Mesenchymal stem cell (in vitro differentiated cells and primary cell): ENCODE measurements around the gene GALNT3.

Experiments used
- DNase-seq: peaks from one replicate; pipeline ENCODE4 v3.0.0-alpha.2; 2013
- H2AFZ ChIP-seq: one replicate; pipeline ENCODE4 v1.6.1; 2013; ENCODE audit warnings: low read depth, mild to moderate bottlenecking, control low read depth, inconsistent platforms, low read length, moderate library complexity
- H2AK5ac ChIP-seq: 2 replicates; pipeline ENCODE4 v1.6.1; 2013; ENCODE audit warnings: low read length, moderate library complexity, mild to moderate bottlenecking, inconsistent platforms; ENCODE audit not compliant: severe bottlenecking
- H2BK120ac ChIP-seq: one replicate; pipeline ENCODE4 v1.6.1; 2013; ENCODE audit warnings: low read depth, mild to moderate bottlenecking, inconsistent platforms, low read length, moderate library complexity
- H2BK12ac ChIP-seq, 2 experiments: one replicate each; pipeline ENCODE4 v1.6.1; 2013; ENCODE audit warnings: inconsistent platforms in 2 of 2, low read length in 2 of 2, mild to moderate bottlenecking in 2 of 2, moderate library complexity in 2 of 2, control low read depth in 1 of 2
- H2BK15ac ChIP-seq: one replicate; pipeline ENCODE4 v1.6.1; 2013; ENCODE audit warnings: mild to moderate bottlenecking, low read depth, inconsistent platforms; ENCODE audit not compliant: poor library complexity, severe bottlenecking
- H2BK5ac ChIP-seq: 2 replicates; pipeline ENCODE4 v1.6.1; 2013; ENCODE audit warnings: low read depth, mild to moderate bottlenecking, low read length, control low read depth, inconsistent platforms; ENCODE audit not compliant: poor library complexity, severe bottlenecking
- H3K14ac ChIP-seq, 2 experiments: one replicate each; pipeline ENCODE4 v1.6.1; 2013; ENCODE audit warnings: inconsistent platforms in 2 of 2, low read length in 2 of 2, control low read depth in 1 of 2, mild to moderate bottlenecking in 1 of 2, moderate library complexity in 1 of 2
- H3K18ac ChIP-seq, 2 experiments: one replicate each; pipeline ENCODE4 v1.6.1; 2013; ENCODE audit warnings: inconsistent platforms in 2 of 2, low read length in 2 of 2, control low read depth in 1 of 2, low read depth in 1 of 2, mild to moderate bottlenecking in 1 of 2
- H3K23ac ChIP-seq, 2 experiments: one replicate each; pipeline ENCODE4 v1.6.1; 2013; ENCODE audit warnings: inconsistent platforms in 2 of 2, low read length in 2 of 2, mild to moderate bottlenecking in 2 of 2, moderate library complexity in 2 of 2, control low read depth in 1 of 2
- H3K27ac ChIP-seq: 2 replicates; pipeline ENCODE4 v1.5.1; 2013; ENCODE audit warnings: mild to moderate bottlenecking, moderate library complexity, low read length, control low read depth, inconsistent platforms; ENCODE audit not compliant: poor library complexity, severe bottlenecking
- H3K27me3 ChIP-seq, 2 experiments: 2 replicates each; pipeline versions ENCODE4 v1.6.1 to v1.7.0; 2013; ENCODE audit warnings: low read length in 2 of 2, mild to moderate bottlenecking in 2 of 2, moderate library complexity in 2 of 2, control low read depth in 1 of 2, inconsistent platforms in 1 of 2; ENCODE audit not compliant: control insufficient read depth in 1 of 2, insufficient read depth in 1 of 2
- H3K36me3 ChIP-seq, 2 experiments: 2 replicates each; pipeline versions ENCODE4 v1.6.1 to v1.7.0; 2013; ENCODE audit warnings: low read length in 2 of 2, control low read depth in 1 of 2, inconsistent platforms in 1 of 2, low read depth in 1 of 2, mild to moderate bottlenecking in 1 of 2; ENCODE audit not compliant: insufficient read depth in 2 of 2, control insufficient read depth in 1 of 2
- H3K4ac ChIP-seq, 2 experiments: one replicate each; pipeline ENCODE4 v1.6.1; 2013; ENCODE audit warnings: inconsistent platforms in 2 of 2, low read length in 2 of 2, mild to moderate bottlenecking in 2 of 2, moderate library complexity in 2 of 2, control low read depth in 1 of 2, low read depth in 1 of 2
- H3K4me1 ChIP-seq: 2 replicates; pipeline ENCODE4 v1.6.1; 2013; ENCODE audit warnings: low read depth, low read length, control low read depth; ENCODE audit not compliant: control insufficient read depth, insufficient read depth
- H3K4me2 ChIP-seq: 2 replicates; pipeline ENCODE4 v1.6.1; 2013; ENCODE audit warnings: low read length, mild to moderate bottlenecking, inconsistent platforms; ENCODE audit not compliant: poor library complexity, severe bottlenecking
- H3K4me3 ChIP-seq, 2 experiments: 2 replicates each; pipeline versions ENCODE4 v1.5.1 to v1.7.0; 2013; ENCODE audit warnings: low read length in 2 of 2, mild to moderate bottlenecking in 2 of 2, control low read depth in 1 of 2, low read depth in 1 of 2; ENCODE audit not compliant: insufficient read depth in 1 of 2
- H3K79me1 ChIP-seq: replicated peaks from 2 replicates; pipeline ENCODE4 v1.6.1; 2013; ENCODE audit warnings: mild to moderate bottlenecking, control low read depth, low read length, inconsistent platforms; ENCODE audit not compliant: poor library complexity, severe bottlenecking
- H3K9ac ChIP-seq: 2 replicates; pipeline ENCODE4 v1.7.0; 2013; ENCODE audit warnings: mild to moderate bottlenecking, low read length, moderate library complexity
- H3K9me3 ChIP-seq: 2 replicates; pipeline ENCODE4 v1.7.0; 2013; ENCODE audit warnings: mild to moderate bottlenecking, low read length; ENCODE audit not compliant: control insufficient read depth
- H4K8ac ChIP-seq: one replicate; pipeline ENCODE4 v1.6.1; 2013; ENCODE audit warnings: inconsistent platforms, mild to moderate bottlenecking, low read length, moderate library complexity
- H4K91ac ChIP-seq: one replicate; pipeline ENCODE4 v1.6.1; 2013; ENCODE audit warnings: mild to moderate bottlenecking, low read length, inconsistent platforms
- WGBS: methylation state at CpG from one replicate; pipeline ENCODE4 v1.1.7; 2013; ENCODE audit warnings: mixed read lengths; 5-methylcytosine and 5-hydroxymethylcytosine counted together

GALNT3 gene

DNA sequence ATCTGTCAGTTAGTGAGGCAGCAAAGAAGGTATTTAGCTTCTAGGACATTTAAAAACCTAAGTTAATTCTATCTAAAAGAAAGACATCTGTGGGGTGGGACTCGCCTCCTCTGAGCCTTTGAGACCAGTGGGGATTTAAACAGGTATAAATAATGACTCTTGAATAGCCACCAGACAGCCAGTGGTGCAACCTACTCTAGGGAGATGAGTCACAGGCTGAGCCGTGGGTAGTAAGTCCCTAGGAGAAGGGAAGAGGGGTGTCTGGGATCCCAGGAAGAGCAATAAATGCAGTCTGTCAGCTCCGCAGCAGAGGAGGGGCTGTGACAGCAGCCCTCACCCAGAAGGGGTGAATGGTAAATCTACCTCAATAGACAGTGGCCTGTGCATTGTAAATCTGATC, 43.1 kb upstream of the GALNT3 start:
- no peak overlapping the region for H4K91ac ChIP-seq
- no peaks in the 10 kb centered on the region for H3K79me1 ChIP-seq
- H2BK15ac ChIP-seq = no peak overlapping the region
- H4K8ac ChIP-seq = no peak overlapping the region
- DNase-seq = peak; percentile 64
- H3K36me3 ChIP-seq = no peaks in the 10 kb centered on the region
- no peak overlapping the region for H3K14ac ChIP-seq
- H3K4me1 ChIP-seq = peaks cover 2% of the 10 kb centered on the region
- no peak overlapping the region for H2AK5ac ChIP-seq
- no peak overlapping the region for H3K27ac ChIP-seq
- H3K4me2 ChIP-seq = no peak overlapping the region
- no peaks in the 10 kb centered on the region for H3K9me3 ChIP-seq
- 13% methylated on average over 2 of the region's 3 CpGs for WGBS
- no peak overlapping the region for H3K9ac ChIP-seq
- H2AFZ ChIP-seq = no peak overlapping the region
- H3K4me3 ChIP-seq = no peak overlapping the region
- H3K4ac ChIP-seq = no peak overlapping the region
- H2BK120ac ChIP-seq = no peak overlapping the region
- H3K23ac ChIP-seq = no peak overlapping the region
- H3K18ac ChIP-seq = no peak overlapping the region
- no peak overlapping the region for H2BK5ac ChIP-seq
- no peaks in the 10 kb centered on the region for H3K27me3 ChIP-seq
- H2BK12ac ChIP-seq = no peak overlapping the region

DNA sequence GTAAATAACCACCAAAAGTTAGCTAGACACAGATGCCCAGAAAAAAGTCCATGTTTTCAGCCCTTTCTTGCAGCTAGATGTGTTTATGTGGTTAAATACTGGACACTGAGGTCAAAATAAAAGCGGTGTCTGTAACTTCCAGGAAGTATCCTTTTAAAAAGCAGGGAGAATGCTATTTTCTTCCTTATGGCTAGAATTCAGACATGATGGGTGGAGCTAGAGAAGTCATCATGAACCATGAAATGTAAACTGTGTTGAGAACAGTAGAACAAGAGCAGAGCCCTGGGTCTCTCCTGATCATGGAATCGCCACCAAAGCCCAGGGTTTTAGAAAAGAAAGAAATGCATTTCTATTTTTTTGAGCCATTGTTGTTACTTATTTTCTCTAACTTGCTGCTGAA, 41.3 kb upstream of the GALNT3 start:
- Histone ChIP-seq H2BK15ac (no peak overlapping the region), H3K18ac (no peak overlapping the region), H2BK120ac (no peak overlapping the region), H2BK12ac (no peak overlapping the region), H4K8ac (no peak overlapping the region), H3K79me1 (no peaks in the 10 kb centered on the region), H2AK5ac (no peak overlapping the region), H3K14ac (no peak overlapping the region), H2AFZ (no peak overlapping the region), H2BK5ac (no peak overlapping the region), H3K4me2 (no peak overlapping the region), H3K4ac (no peak overlapping the region), H3K36me3 (no peaks in the 10 kb centered on the region), H3K4me1 (peaks cover 2% of the 10 kb centered on the region), H4K91ac (no peak overlapping the region), H3K23ac (no peak overlapping the region), H3K9ac (no peak overlapping the region), H3K27me3 (no peaks in the 10 kb centered on the region), H3K4me3 (no peak overlapping the region), H3K9me3 (no peaks in the 10 kb centered on the region), H3K27ac (no peak overlapping the region)
- no peak for DNase-seq
- WGBS = 90% methylated on average over 2 of the region's 2 CpGs

DNA sequence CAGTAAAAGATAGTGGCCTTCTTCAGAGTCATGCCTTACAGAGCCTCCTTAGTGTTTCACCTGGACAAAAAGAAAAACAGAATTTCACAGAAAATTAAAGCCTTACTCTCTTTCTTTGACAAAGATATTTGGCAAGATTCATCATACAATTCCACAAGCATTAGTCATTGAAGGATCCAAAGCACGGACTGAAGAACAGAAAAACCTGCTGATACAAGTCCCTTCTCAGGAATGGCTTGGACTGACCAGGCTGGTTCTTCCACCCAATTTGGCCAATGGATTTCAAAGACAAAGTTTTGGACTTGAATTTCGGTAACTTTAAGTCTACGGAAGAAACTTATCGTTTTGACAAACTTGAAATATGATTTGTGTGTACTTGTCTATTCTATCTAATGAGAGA, 39.1 kb upstream of the GALNT3 start:
- Histone ChIP-seq H4K8ac (no peak overlapping the region), H3K4ac (no peak overlapping the region), H3K23ac (no peak overlapping the region), H4K91ac (no peak overlapping the region), H2AFZ (no peak overlapping the region), H3K4me2 (no peak overlapping the region), H3K14ac (no peak overlapping the region), H3K27me3 (no peaks in the 10 kb centered on the region), H3K9ac (no peak overlapping the region), H3K9me3 (no peaks in the 10 kb centered on the region), H3K79me1 (no peaks in the 10 kb centered on the region), H2BK15ac (no peak overlapping the region), H2BK12ac (no peak overlapping the region), H3K18ac (no peak overlapping the region), H3K4me3 (no peak overlapping the region), H3K4me1 (peaks cover 2% of the 10 kb centered on the region), H2BK5ac (no peak overlapping the region), H3K36me3 (no peaks in the 10 kb centered on the region), H2BK120ac (no peak overlapping the region), H2AK5ac (no peak overlapping the region), H3K27ac (peak overlapping the region; percentile 18)
- peak; percentile 41 for DNase-seq
- 70% methylated on average over 4 of the region's 4 CpGs for WGBS

DNA sequence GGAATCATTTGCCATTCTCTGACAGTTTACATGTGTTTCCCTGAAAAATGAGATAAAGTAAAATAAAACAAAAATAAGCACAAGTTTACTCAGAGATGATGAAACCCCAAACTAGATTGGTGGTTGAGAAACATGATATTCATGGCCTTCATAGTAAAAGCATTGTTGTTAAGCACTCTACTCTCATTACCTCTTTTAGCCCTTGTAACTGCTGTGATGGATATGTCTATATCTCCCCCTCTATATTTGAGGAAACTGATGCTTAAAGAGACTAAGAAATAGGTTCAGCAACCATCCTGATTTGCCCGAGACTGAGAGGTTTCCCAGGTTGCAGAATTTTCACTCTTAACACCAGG, 33.9 kb upstream of the GALNT3 start:
- Histone ChIP-seq H3K4me2 (no peak overlapping the region), H3K4ac (no peak overlapping the region), H3K4me3 (no peak overlapping the region), H3K4me1 (no peaks in the 10 kb centered on the region), H3K27me3 (no peaks in the 10 kb centered on the region), H3K9ac (no peak overlapping the region), H3K14ac (no peak overlapping the region), H4K91ac (no peak overlapping the region), H3K9me3 (no peaks in the 10 kb centered on the region), H2AFZ (no peak overlapping the region), H3K79me1 (no peaks in the 10 kb centered on the region), H3K27ac (no peak overlapping the region), H2BK5ac (no peak overlapping the region), H2BK12ac (no peak overlapping the region), H2AK5ac (no peak overlapping the region), H2BK15ac (no peak overlapping the region), H3K18ac (no peak overlapping the region), H3K23ac (no peak overlapping the region), H4K8ac (no peak overlapping the region), H2BK120ac (no peak overlapping the region), H3K36me3 (no peaks in the 10 kb centered on the region)
- DNase-seq = no peak
- 71% methylated on average over 1 of the region's 1 CpG for WGBS
